Measurements from ENCODE around the gene CDHR3. TPM values are rescaled to one million over a fixed set of nuclear protein-coding genes. Genes with fewer than 3 reads are reported as not detected.

Gene CDHR3
- total and polyA plus RNA-seq, 2 of the 8 experiments (the other 6 are each of a cell fraction or from before 2014, with no cell fraction given): 6.4 to 6.8 TPM

DNA sequence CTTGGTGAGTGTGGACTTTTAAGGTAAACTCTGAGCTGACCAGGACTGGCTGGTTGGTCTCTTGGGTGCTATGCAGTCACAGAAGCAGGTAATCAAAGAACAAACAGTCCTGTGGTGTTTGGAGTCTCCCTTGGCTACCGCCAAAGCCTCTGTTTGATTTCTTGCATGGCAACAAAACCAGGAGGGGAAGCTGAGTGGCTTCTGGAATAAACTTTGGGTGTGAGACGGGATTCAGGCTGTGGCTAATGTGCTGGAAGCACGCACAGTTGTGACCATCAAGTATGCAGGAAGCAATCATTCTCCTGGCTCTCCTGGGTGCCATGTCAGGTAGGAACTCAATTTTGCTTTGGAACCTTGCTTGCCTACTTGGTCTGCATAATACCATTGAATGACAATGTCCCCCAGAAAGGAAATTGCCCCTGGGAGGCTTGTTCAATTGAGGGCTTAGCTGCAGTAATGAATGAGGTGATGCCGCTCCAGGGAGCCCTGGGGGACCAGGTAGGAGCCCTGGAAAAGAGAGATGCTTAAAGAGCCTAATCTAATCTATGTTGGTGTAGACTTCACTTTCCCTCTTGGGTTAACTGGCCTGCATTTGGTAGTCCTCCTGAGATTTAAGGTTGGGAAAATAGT, at the start of gene CDHR3 (continued):
- TF ChIP-seq PHF8 (conservative IDR thresholded peaks at IDR 0.05; ENCODE audit: low read depth, low read length) (no peak), TAF7 (optimal IDR thresholded peaks at IDR 0.05; ENCODE audit: borderline replicate concordance, low read depth, low read length) (no peak), JUND (IDR thresholded peaks at IDR 0.05; ENCODE audit: low read length) (no peak), SP2 (IDR thresholded peaks at IDR 0.05; ENCODE audit: low read length) (no peak), CREB1 (IDR thresholded peaks at IDR 0.05) (no peak), BRCA1 (IDR thresholded peaks at IDR 0.05; ENCODE audit: low read depth, low read length) (no peak), RFX5 (IDR thresholded peaks at IDR 0.05; ENCODE audit: borderline replicate concordance, low read depth, low read length) (no peak), EZH2 (IDR thresholded peaks at IDR 0.05; ENCODE audit: low read depth, low read length, severe bottlenecking) (no peak), KDM1A (IDR thresholded peaks at IDR 0.05; ENCODE audit: borderline replicate concordance, low read length) (no peak), KDM5A (IDR thresholded peaks at IDR 0.05; ENCODE audit: low read length) (no peak), SIRT6 (IDR thresholded peaks at IDR 0.05; ENCODE audit: low read length) (no peak)
- TF ChIP-seq, protein P1, sequence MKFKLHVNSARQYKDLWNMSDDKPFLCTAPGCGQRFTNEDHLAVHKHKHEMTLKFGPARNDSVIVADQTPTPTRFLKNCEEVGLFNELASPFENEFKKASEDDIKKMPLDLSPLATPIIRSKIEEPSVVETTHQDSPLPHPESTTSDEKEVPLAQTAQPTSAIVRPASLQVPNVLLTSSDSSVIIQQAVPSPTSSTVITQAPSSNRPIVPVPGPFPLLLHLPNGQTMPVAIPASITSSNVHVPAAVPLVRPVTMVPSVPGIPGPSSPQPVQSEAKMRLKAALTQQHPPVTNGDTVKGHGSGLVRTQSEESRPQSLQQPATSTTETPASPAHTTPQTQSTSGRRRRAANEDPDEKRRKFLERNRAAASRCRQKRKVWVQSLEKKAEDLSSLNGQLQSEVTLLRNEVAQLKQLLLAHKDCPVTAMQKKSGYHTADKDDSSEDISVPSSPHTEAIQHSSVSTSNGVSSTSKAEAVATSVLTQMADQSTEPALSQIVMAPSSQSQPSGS (IDR thresholded peaks at IDR 0.05; ENCODE audit: low read length): no peak
